Measurements from ENCODE around the gene STK32C. TPM values are rescaled to one million over a fixed set of nuclear protein-coding genes. Genes with fewer than 3 reads are reported as not detected.

STK32C gene
- 1 to 10 TPM; 2.7 to 7.7 (median 5.7) TPM for total RNA-seq
- polyA plus RNA-seq: 1 to 10 TPM; 4.7 to 8.9 TPM
- long read RNA-seq, donor 1, partial matches to known transcripts: 2 of 10 reads
- long read RNA-seq, donor 1, other reads (novel, unspliced or antisense): 4 of 10 reads
- long read RNA-seq, donor 2, partial matches to known transcripts: 1 of 6 reads
- long read RNA-seq, donor 2, other reads (novel, unspliced or antisense): 2 of 6 reads
- long read RNA-seq, donor 3, partial matches to known transcripts: 0 of 3 reads
- long read RNA-seq, donor 3, other reads (novel, unspliced or antisense): 3 of 3 reads

- H3K27ac ChIP-seq: peak within 1 kb of the TSS in 9 of 10 donors; percentile 60 to 80 (median 75)
- peak; percentile 95 to 98 (median 98) for ATAC-seq
- intact Hi-C loops (cut with DNase I): loop anchor here in 3 of 10 donors (2.0 kb wide), 1 partner anchor 23 kb away; no protein-coding TSS in a partner anchor
- no peaks in the 10 kb centered on the region for H3K9me3 ChIP-seq
- H3K4me3 ChIP-seq: peak within 1 kb of the TSS; percentile 61 to 98 (median 88)
- peaks cover 0 to 18% (median 0%) of the 10 kb centered on the region in 7 donors for H3K27me3 ChIP-seq
- 1% methylated on average over 55 to 83 of the region's 84 CpGs for WGBS, 2 donors
- H3K4me1 ChIP-seq: peaks cover 4 to 19% (median 17%) of the 10 kb centered on the region in 9 donors
- DNase-seq: peak; percentile 90 to 94
- H3K36me3 ChIP-seq: no peaks in the 10 kb centered on the region
- TF ChIP-seq CTCF (IDR thresholded peaks at IDR 0.05): peak in 1 of 9 donors; percentile 19
These were observed at the start of gene STK32C for GRCh38 chr10:132307823-132308586. Gene STK32C (minus strand): TSS chr10:132307950. CDS start chr10:132307833, 117 bp downstream.

- H3K9me3 ChIP-seq: no peaks in the 10 kb centered on the region
- ATAC-seq (no peak), DNase-seq (no peak)
- 96% methylated on average over 12 of the region's 12 CpGs for WGBS, 2 donors
- intact Hi-C loops (cut with DNase I): no loop called here
- H3K4me3 ChIP-seq: no peak overlapping the region
- no peak for TF ChIP-seq CTCF (IDR thresholded peaks at IDR 0.05)
- H3K27me3 ChIP-seq: no peaks in the 10 kb centered on the region
- peaks cover 0 to 4% (median 0%) of the 10 kb centered on the region in 9 donors for H3K4me1 ChIP-seq
- H3K27ac ChIP-seq: no peak overlapping the region
- H3K36me3 ChIP-seq: peaks cover 0 to 19% (median 0%) of the 10 kb centered on the region in 9 donors
These were observed 49.0 kb upstream of the STK32C start for GRCh38 chr10:132356621-132357195.

- Histone ChIP-seq H3K27me3 (no peaks in the 10 kb centered on the region), H3K27ac (no peak overlapping the region), H3K4me3 (no peak overlapping the region), H3K9me3 (no peaks in the 10 kb centered on the region), H3K36me3 (peaks cover 0 to 17% (median 0%) of the 10 kb centered on the region in 9 donors), H3K4me1 (peaks cover 0 to 4% (median 0%) of the 10 kb centered on the region in 9 donors)
- ATAC-seq (no peak), DNase-seq (no peak)
- 89 to 90% methylated on average over 13 of the region's 13 CpGs for WGBS, 2 donors
- intact Hi-C loops (cut with DNase I): no loop called here
- TF ChIP-seq CTCF (IDR thresholded peaks at IDR 0.05): no peak
These were observed 48.0 kb upstream of the STK32C start for GRCh38 chr10:132355754-132356153.

GRCh38 chr10:132355297-132355696, 47.5 kb upstream of the STK32C start:
- no peak overlapping the region for H3K27ac ChIP-seq
- peaks cover 0 to 17% (median 0%) of the 10 kb centered on the region in 9 donors for H3K36me3 ChIP-seq
- H3K27me3 ChIP-seq: no peaks in the 10 kb centered on the region
- intact Hi-C loops (cut with DNase I): no loop called here
- DNase-seq (no peak), ATAC-seq (no peak)
- H3K9me3 ChIP-seq: no peaks in the 10 kb centered on the region
- peaks cover 0 to 4% (median 0%) of the 10 kb centered on the region in 9 donors for H3K4me1 ChIP-seq
- WGBS, 2 donors: 91 to 97% methylated on average over 17 of the region's 17 CpGs
- H3K4me3 ChIP-seq: no peak overlapping the region
- TF ChIP-seq CTCF (IDR thresholded peaks at IDR 0.05): no peak

Measured in heart right ventricle (tissue), 16 donors.